Peyer's patch (tissue), 4 donors: ENCODE results near the gene NFYB. TPM values are rescaled to one million over a fixed set of nuclear protein-coding genes. Genes with fewer than 3 reads are reported as not detected.

ENCODE experiments used
- DNase-seq, 3 donors: peaks; one replicate each; pipeline ENCODE4 v3.0.0-alpha.2; 2017 to 2019
- H3K27ac ChIP-seq, 4 donors: fragments of 200-600 bp; sonication (generic); one replicate each; pipeline ENCODE4 v1.5.1; 2016 to 2019
- H3K27me3 ChIP-seq, 2 donors: fragments of 200-600 bp; sonication (generic); one replicate each; pipeline ENCODE4 v1.5.1; 2019
- H3K36me3 ChIP-seq, 3 donors: fragments of 200-600 bp; sonication (generic); one replicate each; pipeline ENCODE4 v1.5.1; 2016 to 2019
- H3K4me1 ChIP-seq, 4 donors: fragments of 200-600 bp; sonication (generic); one replicate each; pipeline ENCODE4 v1.5.1; 2016 to 2019
- H3K4me3 ChIP-seq, 4 donors: fragments of 200-600 bp; sonication (generic); 1 replicate in 3 of 4; 2 replicates in 1 of 4; pipeline ENCODE4 v1.5.1; 2016 to 2019; ENCODE audit warnings: mild to moderate bottlenecking in 1 of 4
- H3K9me3 ChIP-seq, 4 donors: fragments of 200-600 bp; sonication (generic); one replicate each; pipeline ENCODE4 v1.5.1; 2016 to 2019; ENCODE audit warnings: mild to moderate bottlenecking in 1 of 4
- POLR2A ChIP-seq, 2 donors: fragments of 450-650 bp; IDR thresholded peaks; one replicate each; pipeline ENCODE4 v1.5.1; 2017; ENCODE audit warnings: antibody characterized with exemption in 2 of 2, mild to moderate bottlenecking in 2 of 2, moderate library complexity in 2 of 2
- total RNA-seq, 4 donors: library from RNA; depleted of rRNA; stranded (reverse); fragments of >200 nt; gene quantifications; one replicate each; pipeline ENCODE4 v1.1.0, GENCODE V29; 2016
- TF ChIP-seq, protein P1 (sequence below), 6 experiments: fragments of 450-650 bp in 4 of 6; fragments of 200-600 bp in 2 of 6; sonication (generic) in 1 of 6; IDR thresholded peaks; one replicate each; pipeline ENCODE4 v1.5.1; 2017 to 2019; ENCODE audit warnings: antibody characterized with exemption in 6 of 6, mild to moderate bottlenecking in 3 of 6, moderate library complexity in 1 of 6

NFYB gene
- total RNA-seq, 4 donors from 2014 or later: 9.1 to 25.6 (median 19.4) TPM

DNA sequence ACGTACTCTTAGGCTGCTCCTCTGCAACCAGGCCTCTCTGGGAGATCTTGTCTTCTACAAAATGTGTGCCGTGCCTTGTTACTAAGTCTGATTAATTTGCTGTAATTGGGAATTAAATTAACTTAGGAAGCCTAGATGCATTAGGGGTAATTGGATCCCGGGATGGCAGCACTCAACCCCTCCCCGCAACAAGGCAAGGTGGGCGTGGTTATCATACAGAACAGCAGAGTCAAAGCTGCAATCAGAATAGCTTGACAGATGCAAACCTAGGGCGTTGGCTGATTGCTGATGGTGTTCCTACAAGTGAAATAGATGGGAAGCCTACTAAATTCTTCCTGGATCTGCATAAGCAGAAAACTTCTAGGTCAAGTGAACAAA is 34.5 kb upstream of the NFYB start:
- no peaks in the 10 kb centered on the region for H3K36me3 ChIP-seq
- H3K27me3 ChIP-seq: no peaks in the 10 kb centered on the region
- no peak overlapping the region for H3K27ac ChIP-seq
- DNase-seq: no peak
- H3K9me3 ChIP-seq: no peaks in the 10 kb centered on the region
- H3K4me1 ChIP-seq: no peaks in the 10 kb centered on the region
- TF ChIP-seq, protein P1, sequence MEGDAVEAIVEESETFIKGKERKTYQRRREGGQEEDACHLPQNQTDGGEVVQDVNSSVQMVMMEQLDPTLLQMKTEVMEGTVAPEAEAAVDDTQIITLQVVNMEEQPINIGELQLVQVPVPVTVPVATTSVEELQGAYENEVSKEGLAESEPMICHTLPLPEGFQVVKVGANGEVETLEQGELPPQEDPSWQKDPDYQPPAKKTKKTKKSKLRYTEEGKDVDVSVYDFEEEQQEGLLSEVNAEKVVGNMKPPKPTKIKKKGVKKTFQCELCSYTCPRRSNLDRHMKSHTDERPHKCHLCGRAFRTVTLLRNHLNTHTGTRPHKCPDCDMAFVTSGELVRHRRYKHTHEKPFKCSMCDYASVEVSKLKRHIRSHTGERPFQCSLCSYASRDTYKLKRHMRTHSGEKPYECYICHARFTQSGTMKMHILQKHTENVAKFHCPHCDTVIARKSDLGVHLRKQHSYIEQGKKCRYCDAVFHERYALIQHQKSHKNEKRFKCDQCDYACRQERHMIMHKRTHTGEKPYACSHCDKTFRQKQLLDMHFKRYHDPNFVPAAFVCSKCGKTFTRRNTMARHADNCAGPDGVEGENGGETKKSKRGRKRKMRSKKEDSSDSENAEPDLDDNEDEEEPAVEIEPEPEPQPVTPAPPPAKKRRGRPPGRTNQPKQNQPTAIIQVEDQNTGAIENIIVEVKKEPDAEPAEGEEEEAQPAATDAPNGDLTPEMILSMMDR (IDR thresholded peaks at IDR 0.05): no peak
- TF ChIP-seq POLR2A (IDR thresholded peaks at IDR 0.05): no peak
- no peak overlapping the region for H3K4me3 ChIP-seq

DNA sequence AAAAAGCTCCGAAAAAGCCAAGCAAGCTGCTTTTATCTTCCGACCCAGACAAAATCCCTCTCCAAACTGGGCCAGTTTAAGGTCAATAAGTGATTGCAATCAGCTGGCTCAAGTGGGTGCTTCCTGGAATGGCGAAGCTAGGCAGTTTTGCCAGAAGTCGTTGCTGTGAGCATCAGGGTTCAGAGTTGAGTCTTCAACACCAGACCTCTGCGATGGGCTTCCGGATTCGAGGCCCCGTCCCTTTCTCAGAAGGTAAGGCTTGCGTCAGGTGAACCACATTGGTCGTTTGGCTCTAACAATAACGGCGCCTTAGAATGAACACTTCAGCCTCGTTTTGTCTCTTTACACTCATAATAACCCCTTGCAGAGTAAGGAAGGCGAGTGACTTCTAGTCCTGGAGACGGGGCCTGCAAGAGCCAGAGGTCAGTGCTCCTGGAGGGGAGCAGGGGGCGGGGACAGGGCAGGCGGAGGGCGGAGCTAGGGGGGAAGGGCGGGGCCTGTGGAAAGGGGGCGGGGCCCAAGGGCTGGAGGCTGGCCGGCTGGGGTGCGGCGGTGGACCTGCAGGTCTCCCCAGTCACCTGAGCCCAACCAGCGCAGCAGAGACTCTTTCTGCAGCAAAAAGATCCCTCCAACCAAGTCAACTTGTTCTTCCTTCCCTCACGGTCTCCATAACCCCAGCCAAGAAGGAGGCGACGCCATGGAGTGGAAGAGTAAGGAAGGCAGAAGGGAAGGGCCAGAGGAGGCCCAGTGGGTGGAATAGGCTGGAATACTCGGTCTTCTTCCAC is 34.0 kb upstream of the NFYB start:
- TF ChIP-seq, protein P1 (IDR thresholded peaks at IDR 0.05): no peak
- no peak for TF ChIP-seq POLR2A (IDR thresholded peaks at IDR 0.05)

DNA sequence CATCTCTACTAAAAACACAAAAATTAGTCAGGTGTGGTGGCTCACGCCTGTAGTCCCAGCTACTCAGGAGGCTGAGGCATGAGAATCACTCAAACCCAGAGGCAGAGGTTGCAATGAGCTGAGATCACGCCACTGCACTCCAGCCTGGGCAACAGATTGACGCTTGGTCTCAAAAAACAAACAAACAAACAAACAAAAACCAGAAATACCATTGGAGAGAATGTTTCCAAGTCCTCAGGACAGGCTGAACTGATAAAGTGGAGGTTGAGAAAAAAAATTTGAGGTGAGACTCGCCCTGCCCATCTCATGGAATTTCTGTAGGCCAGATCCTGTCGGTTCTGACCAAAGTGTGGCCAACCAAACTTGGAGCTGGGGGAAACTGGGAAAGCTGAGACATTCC is 30.6 kb upstream of the NFYB start:
- no peak overlapping the region for H3K4me3 ChIP-seq
- no peak overlapping the region for H3K27ac ChIP-seq
- H3K9me3 ChIP-seq: no peaks in the 10 kb centered on the region
- H3K4me1 ChIP-seq: no peaks in the 10 kb centered on the region
- DNase-seq: no peak
- H3K36me3 ChIP-seq: no peaks in the 10 kb centered on the region
- no peaks in the 10 kb centered on the region for H3K27me3 ChIP-seq
- TF ChIP-seq, protein P1 (IDR thresholded peaks at IDR 0.05): no peak
- TF ChIP-seq POLR2A (IDR thresholded peaks at IDR 0.05): no peak

More for the DNA sequence above, 34.0 kb upstream of the NFYB start:
- Histone ChIP-seq H3K4me3 (no peak overlapping the region), H3K27ac (no peak overlapping the region), H3K27me3 (no peaks in the 10 kb centered on the region), H3K36me3 (no peaks in the 10 kb centered on the region), H3K9me3 (no peaks in the 10 kb centered on the region), H3K4me1 (no peaks in the 10 kb centered on the region)
- no peak for DNase-seq

DNA sequence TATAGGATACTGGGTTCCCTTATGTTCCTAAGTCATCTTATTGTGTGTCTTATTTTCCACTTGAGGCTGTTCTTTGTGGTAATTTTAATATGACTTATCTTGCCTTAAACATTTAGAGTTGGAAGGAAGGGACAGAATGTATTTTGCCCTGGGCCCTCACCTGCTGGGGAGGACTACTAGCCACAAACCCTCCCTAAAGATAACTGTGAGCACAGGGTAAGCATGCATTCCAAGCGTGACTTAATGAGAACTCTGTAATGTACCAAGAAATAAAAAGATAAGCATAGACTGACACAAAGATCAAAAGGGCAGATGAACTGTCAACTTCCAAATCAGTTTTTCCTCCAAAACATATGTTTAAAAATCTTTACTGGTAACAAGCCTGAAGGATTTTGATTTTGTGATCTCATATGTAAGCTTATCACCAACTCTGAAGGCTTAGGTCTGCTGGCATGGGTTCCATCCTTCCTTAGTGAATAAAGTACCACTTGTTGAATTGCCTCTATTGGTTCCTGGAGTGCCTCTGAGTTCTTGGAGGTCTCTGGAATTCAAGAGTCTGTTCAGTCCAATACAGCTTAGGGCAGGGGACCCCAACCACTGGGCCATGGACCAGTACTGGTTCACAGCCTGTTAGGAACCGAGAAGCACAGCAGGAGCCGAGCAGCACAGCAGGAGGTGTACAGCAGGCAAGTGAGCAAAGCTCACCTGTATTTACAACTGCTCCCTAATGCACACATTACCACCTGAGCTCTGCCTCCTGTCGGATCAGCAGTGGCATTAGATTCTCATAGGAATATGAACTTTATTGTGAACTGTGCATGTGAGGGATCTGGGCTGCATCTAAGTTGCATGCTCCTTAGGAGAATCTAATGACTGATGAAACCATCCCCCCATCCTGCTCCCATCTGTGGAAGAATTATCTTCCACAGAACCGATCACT is 29.8 kb upstream of the NFYB start:
- Histone ChIP-seq H3K27me3 (no peaks in the 10 kb centered on the region), H3K4me1 (no peaks in the 10 kb centered on the region), H3K36me3 (no peaks in the 10 kb centered on the region), H3K9me3 (no peaks in the 10 kb centered on the region), H3K4me3 (no peak overlapping the region), H3K27ac (no peak overlapping the region)
- DNase-seq: no peak
- TF ChIP-seq, protein P1 (IDR thresholded peaks at IDR 0.05): no peak
- TF ChIP-seq POLR2A (IDR thresholded peaks at IDR 0.05): no peak

DNA sequence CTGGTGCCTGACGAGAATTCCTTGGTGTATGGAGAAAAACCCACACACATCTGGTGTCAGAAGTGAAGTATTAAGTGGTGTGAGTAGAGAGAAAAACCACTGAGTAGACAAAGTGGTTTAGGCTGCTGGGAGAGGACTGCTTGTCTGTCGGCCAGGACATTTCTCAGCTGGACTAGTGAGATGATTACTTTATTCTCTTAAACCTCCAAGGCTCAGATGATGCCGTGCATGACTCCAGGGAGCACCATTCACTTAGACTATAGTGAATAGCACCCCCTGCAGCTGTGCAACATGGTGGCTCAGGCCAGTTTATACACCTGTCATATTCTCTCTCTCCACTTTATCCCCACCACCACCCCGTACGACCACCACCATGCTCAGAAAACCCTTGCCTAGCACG is 28.5 kb upstream of the NFYB start:
- H3K36me3 ChIP-seq: no peaks in the 10 kb centered on the region
- TF ChIP-seq, protein P1 (IDR thresholded peaks at IDR 0.05): no peak
- no peak for TF ChIP-seq POLR2A (IDR thresholded peaks at IDR 0.05)
- H3K27ac ChIP-seq: no peak overlapping the region
- DNase-seq: no peak
- no peaks in the 10 kb centered on the region for H3K4me1 ChIP-seq
- H3K9me3 ChIP-seq: no peaks in the 10 kb centered on the region
- H3K4me3 ChIP-seq: no peak overlapping the region
- no peaks in the 10 kb centered on the region for H3K27me3 ChIP-seq
